GM21381 (cell line): Measurements from ENCODE around the gene DMRTA1.
"Not testable (repeated sequence)": the region's sequence is repeated elsewhere in the genome, so short reads cannot be mapped to it uniquely, and the experiment has no call there.

Experiments used
- ATAC-seq: cut with Tn5 transposase; IDR thresholded peaks from one replicate; pipeline ENCODE4 v1.9.1; 2021; ENCODE audit warnings: mild to moderate bottlenecking, moderate library complexity; ENCODE audit not compliant: unreplicated experiment

The DMRTA1 gene

DNA sequence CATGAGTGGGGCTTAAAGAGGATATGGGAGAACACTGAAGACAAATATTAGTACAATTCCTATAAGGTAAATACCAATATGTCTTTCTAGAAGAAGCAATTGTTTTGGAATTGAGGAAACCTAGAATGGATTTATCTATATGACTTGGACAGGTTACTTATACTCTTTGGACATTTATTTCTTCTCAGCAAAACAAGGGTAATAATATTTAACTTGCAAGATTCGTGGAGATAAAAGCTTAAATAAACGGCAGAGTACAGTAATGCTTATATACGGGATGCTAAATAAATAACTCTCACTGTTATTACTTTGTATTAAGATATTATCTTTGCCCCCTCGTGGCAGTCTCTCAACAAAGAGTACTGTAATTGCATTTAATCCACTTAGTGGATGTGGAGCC, 8.6 kb downstream of the DMRTA1 start:
- ATAC-seq: no peak

GRCh38 chr9:22457448-22457847, 10.8 kb downstream of the DMRTA1 start:
- ATAC-seq: no peak

DNA sequence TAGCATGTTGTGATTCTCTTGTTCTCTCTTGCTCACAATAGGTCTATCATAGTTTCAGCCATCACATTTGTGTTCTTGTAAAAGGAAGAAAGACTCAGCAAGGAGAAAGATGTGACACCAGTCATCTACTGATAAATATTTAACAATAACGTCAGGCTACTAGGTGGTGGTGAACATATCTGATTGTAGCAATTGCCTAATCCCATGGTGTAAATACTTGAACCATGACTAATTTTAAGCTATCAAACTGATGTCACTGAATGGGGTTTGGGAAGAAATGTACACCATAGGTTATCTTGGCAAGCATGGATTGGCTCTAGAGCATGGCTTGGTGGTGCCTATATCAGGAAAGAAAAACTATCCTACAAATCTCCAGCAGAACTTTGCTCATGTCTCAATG, 16.6 kb downstream of the DMRTA1 start:
- no peak for ATAC-seq

DNA sequence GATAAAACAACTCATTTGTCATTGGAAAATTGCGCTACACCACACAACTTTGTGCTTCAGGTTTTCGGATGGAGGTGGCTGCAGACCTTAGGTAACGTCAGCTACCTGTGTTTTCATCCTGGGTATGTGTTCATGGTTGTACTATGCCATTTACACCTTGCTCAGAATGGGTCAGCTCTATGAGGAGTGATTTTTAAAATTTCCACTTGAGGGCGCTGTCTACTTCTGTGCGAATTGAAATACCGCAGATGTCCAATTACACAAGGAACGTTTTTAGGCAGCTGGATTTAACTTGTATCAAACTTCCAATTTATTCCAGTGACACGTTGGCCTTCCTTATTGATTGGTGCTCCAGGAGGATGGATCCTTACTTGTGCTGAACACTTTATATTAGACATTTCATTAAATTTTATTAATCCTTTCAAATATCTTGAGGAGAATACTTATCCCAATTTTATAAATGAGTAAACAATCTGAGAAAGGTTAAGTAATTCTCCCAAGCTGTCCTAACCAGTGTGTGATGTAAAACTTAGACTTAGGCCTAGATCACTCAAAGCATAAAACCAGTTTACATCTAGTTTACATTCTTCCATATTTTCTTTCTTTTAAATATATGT, 23.4 kb downstream of the DMRTA1 start:
- peak; percentile 58 for ATAC-seq

DNA sequence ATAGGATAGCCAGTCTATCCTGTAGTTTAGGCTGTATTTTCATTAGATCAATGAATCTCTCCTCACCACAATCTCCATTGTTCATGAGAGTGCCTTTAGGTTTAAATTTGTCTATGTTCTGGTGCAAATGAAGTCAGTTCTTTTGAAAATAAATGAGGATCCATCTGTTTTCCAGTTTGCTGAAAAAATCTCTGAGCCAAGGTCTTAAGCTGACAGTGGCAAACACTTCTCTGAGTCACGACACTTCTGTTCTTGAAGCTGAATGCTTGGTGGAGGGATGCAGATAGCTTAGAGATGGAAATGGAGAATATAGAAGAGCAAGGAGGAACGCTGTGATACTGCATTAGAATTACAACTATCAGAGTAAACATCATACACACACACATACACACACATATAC, 34.9 kb downstream of the DMRTA1 start:
- ATAC-seq: no peak

GRCh38 chr9:22483528-22484070, 37.0 kb downstream of the DMRTA1 start:
- ATAC-seq: no peak

GRCh38 chr9:22496197-22496596, 49.6 kb downstream of the DMRTA1 start:
- not testable (repeated sequence) for ATAC-seq
